Breast epithelium (tissue), 4 donors: Measurements from ENCODE around the gene SERPINE1. TPM values are rescaled to one million over a fixed set of nuclear protein-coding genes. Genes with fewer than 3 reads are reported as not detected.
A peak's percentile ranks its signal among the peaks of the same experiment; 100 is the strongest.

ENCODE experiments used
- DNase-seq, 2 donors: peaks; one replicate each; pipeline ENCODE4 v3.0.0-alpha.2; 2019; ENCODE audit warnings: low spot score in 2 of 2
- H3K27ac ChIP-seq, 2 donors: fragments of 200-600 bp; sonication (generic) in 1 of 2; one replicate each; pipeline ENCODE4 v1.5.1; 2016 to 2019; ENCODE audit warnings: mild to moderate bottlenecking in 1 of 2
- H3K27me3 ChIP-seq, 2 donors: fragments of 200-600 bp; sonication (generic) in 1 of 2; one replicate each; pipeline versions ENCODE4 v1.5.1 to v1.6.0; 2017 to 2019; ENCODE audit warnings: control low read depth in 1 of 2, mild to moderate bottlenecking in 1 of 2
- H3K36me3 ChIP-seq: fragments of 200-600 bp; one replicate; pipeline ENCODE4 v1.5.1; 2019
- H3K4me1 ChIP-seq, 2 donors: fragments of 200-600 bp; sonication (generic); one replicate each; pipeline ENCODE4 v1.5.1; 2016 to 2019; ENCODE audit warnings: control low read depth in 1 of 2
- H3K4me3 ChIP-seq, 3 donors: fragments of 200-600 bp; sonication (generic); 1 replicate in 2 of 3; 2 replicates in 1 of 3; pipeline ENCODE4 v1.5.1; 2016 to 2019; ENCODE audit warnings: mild to moderate bottlenecking in 3 of 3, moderate library complexity in 2 of 3
- H3K9me3 ChIP-seq, 2 donors: fragments of 200-600 bp; sonication (generic) in 1 of 2; one replicate each; pipeline ENCODE4 v1.5.1; 2016 to 2019; ENCODE audit warnings: control low read depth in 1 of 2
- CTCF ChIP-seq, 3 donors: fragments of 450-650 bp; IDR thresholded peaks; one replicate each; pipeline ENCODE4 v1.5.1; 2016 to 2017; ENCODE audit warnings: antibody characterized with exemption in 3 of 3, mild to moderate bottlenecking in 3 of 3, moderate library complexity in 3 of 3
- POLR2A ChIP-seq: fragments of 450-650 bp; IDR thresholded peaks from one replicate; pipeline ENCODE4 v1.6.1; 2016; ENCODE audit warnings: antibody characterized with exemption, mild to moderate bottlenecking, moderate library complexity
- POLR2AphosphoS5 ChIP-seq, 3 donors: sonication (generic); formaldehyde crosslinking; IDR thresholded peaks; one replicate each; pipeline ENCODE4 v1.6.1; 2017; ENCODE audit warnings: antibody characterized with exemption in 3 of 3
- intact Hi-C: fragments of 100-400 bp; cut with DNase I; formaldehyde crosslinking; loops from one replicate; pipeline ENCODE4 v1.15.1; 2023; ENCODE audit warnings: low total_unique reads
- total RNA-seq, 3 donors: library from RNA; depleted of rRNA; stranded (reverse); fragments of >200 nt; gene quantifications; one replicate each; pipeline ENCODE4 v1.1.0, GENCODE V29; 2016

Gene SERPINE1
- total RNA-seq, 3 donors from 2014 or later: 6.2 to 24.3 (median 7.4) TPM

GRCh38 chr7:101138213-101138870, 11.4 kb downstream of the SERPINE1 start:
- TF ChIP-seq POLR2AphosphoS5 (IDR thresholded peaks at IDR 0.05) (peak; percentile 49 to 89 (median 58)), CTCF (IDR thresholded peaks at IDR 0.05) (peak; percentile 63 to 87 (median 74)), POLR2A (no peak)
- Histone ChIP-seq H3K36me3 (no peaks in the 10 kb centered on the region), H3K4me3 (peak overlapping the region; percentile 4 to 45 (median 7)), H3K4me1 (no peaks in the 10 kb centered on the region), H3K9me3 (no peaks in the 10 kb centered on the region), H3K27ac (peak overlapping the region; percentile 40 to 62), H3K27me3 (no peaks in the 10 kb centered on the region)
- peak; percentile 60 to 72 for DNase-seq
- intact Hi-C loops: no loop called here

- Histone ChIP-seq H3K27ac (no peak overlapping the region), H3K9me3 (no peaks in the 10 kb centered on the region), H3K36me3 (no peaks in the 10 kb centered on the region), H3K4me1 (no peaks in the 10 kb centered on the region), H3K27me3 (no peaks in the 10 kb centered on the region), H3K4me3 (no peak overlapping the region)
- TF ChIP-seq POLR2AphosphoS5 (IDR thresholded peaks at IDR 0.05) (no peak), CTCF (IDR thresholded peaks at IDR 0.05) (no peak), POLR2A (no peak)
- intact Hi-C loops: loop anchor here (5.0 to 10.0 kb wide), 2 partner anchors 52 to 144 kb away; no protein-coding TSS in a partner anchor
- no peak for DNase-seq
These were observed 13.4 kb downstream of the SERPINE1 start for GRCh38 chr7:101140339-101140699.

- H3K4me1 ChIP-seq: no peaks in the 10 kb centered on the region
- intact Hi-C loops: loop anchor here (5.0 to 10.0 kb wide), 2 partner anchors 51 to 144 kb away; no protein-coding TSS in a partner anchor
These were observed 14.0 kb downstream of the SERPINE1 start for GRCh38 chr7:101140746-101141382.

GRCh38 chr7:101151908-101152651, 25.2 kb downstream of the SERPINE1 start:
- H3K36me3 ChIP-seq: no peaks in the 10 kb centered on the region
- no peaks in the 10 kb centered on the region for H3K9me3 ChIP-seq
- H3K27me3 ChIP-seq: no peaks in the 10 kb centered on the region
- H3K4me1 ChIP-seq: peaks cover 5 to 6% of the 10 kb centered on the region in 2 donors
- no peak overlapping the region for H3K4me3 ChIP-seq
- TF ChIP-seq POLR2A: no peak
- no peak for TF ChIP-seq POLR2AphosphoS5 (IDR thresholded peaks at IDR 0.05)
- TF ChIP-seq CTCF (IDR thresholded peaks at IDR 0.05): no peak
- no peak overlapping the region for H3K27ac ChIP-seq
- DNase-seq: no peak
- intact Hi-C loops: no loop called here

More at GRCh38 chr7:101140746-101141382, 14.0 kb downstream of the SERPINE1 start:
- no peak for DNase-seq
- Histone ChIP-seq H3K27ac (no peak overlapping the region), H3K4me3 (no peak overlapping the region), H3K36me3 (no peaks in the 10 kb centered on the region), H3K9me3 (no peaks in the 10 kb centered on the region), H3K27me3 (no peaks in the 10 kb centered on the region)
- TF ChIP-seq CTCF (IDR thresholded peaks at IDR 0.05) (no peak), POLR2AphosphoS5 (IDR thresholded peaks at IDR 0.05) (no peak), POLR2A (no peak)
